ENCODE measurements around the gene SUSD2.

DNA sequence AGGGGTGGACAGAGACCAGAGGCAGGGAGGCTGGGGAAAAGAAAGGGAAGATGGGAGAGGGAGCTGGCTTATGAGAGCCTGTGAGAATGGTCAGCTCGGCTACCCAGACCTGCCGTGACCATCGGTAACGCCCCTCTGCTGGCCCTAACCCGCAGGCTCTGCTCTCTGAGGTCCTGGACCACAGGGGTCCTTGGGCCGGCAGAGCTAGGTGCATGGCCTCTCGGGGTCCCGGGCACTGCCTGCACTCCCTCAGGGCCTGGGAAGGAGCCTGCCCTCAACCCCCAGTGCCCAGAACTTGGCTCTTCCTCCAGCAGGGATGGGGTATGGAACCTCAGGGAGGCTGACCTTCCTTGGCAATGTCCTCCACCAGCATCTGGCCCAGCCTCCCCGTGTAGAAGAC is 50.4 kb downstream of the SUSD2 start:
- TF ChIP-seq, protein P1, sequence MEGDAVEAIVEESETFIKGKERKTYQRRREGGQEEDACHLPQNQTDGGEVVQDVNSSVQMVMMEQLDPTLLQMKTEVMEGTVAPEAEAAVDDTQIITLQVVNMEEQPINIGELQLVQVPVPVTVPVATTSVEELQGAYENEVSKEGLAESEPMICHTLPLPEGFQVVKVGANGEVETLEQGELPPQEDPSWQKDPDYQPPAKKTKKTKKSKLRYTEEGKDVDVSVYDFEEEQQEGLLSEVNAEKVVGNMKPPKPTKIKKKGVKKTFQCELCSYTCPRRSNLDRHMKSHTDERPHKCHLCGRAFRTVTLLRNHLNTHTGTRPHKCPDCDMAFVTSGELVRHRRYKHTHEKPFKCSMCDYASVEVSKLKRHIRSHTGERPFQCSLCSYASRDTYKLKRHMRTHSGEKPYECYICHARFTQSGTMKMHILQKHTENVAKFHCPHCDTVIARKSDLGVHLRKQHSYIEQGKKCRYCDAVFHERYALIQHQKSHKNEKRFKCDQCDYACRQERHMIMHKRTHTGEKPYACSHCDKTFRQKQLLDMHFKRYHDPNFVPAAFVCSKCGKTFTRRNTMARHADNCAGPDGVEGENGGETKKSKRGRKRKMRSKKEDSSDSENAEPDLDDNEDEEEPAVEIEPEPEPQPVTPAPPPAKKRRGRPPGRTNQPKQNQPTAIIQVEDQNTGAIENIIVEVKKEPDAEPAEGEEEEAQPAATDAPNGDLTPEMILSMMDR (optimal IDR thresholded peaks at IDR 0.05 in 1 of 3, IDR thresholded peaks at IDR 0.05 in 1 of 3, conservative IDR thresholded peaks at IDR 0.05 in 1 of 3; ENCODE audit: extremely low read depth in 1 of 3, insufficient read depth in 2 of 3, low read length in 3 of 3): no peak
- TF ChIP-seq EZH2 (IDR thresholded peaks at IDR 0.05; ENCODE audit: low read length): no peak

Data from keratinocyte (primary cell).